ENCODE results near the gene SSH2.

GRCh38 chr17:29828676-29829284 is 101.2 kb downstream of the SSH2 start:
- TF ChIP-seq CTCF (conservative IDR thresholded peaks at IDR 0.05) (no peak), EZH2 (IDR thresholded peaks at IDR 0.05; ENCODE audit: low read depth) (no peak)
